H9 (cell line): ENCODE data around the gene MVB12A. TPM values are rescaled to one million over a fixed set of nuclear protein-coding genes. Genes with fewer than 3 reads are reported as not detected.
A peak's percentile ranks its signal among the peaks of the same experiment; 100 is the strongest.

ENCODE experiments used
- DNase-seq: peaks from one replicate; pipeline ENCODE4 v3.0.0-alpha.2; 2017
- H2AFZ ChIP-seq: one replicate; pipeline ENCODE4 v1.6.1; 2013; ENCODE audit warnings: mild to moderate bottlenecking, low read length, control low read depth, moderate library complexity
- H2AK5ac ChIP-seq: 2 replicates; pipeline ENCODE4 v1.6.1; 2013; ENCODE audit warnings: low read length, control low read depth, mixed read lengths; ENCODE audit not compliant: insufficient read length
- H2BK120ac ChIP-seq: one replicate; pipeline ENCODE4 v1.6.1; 2013; ENCODE audit warnings: low read depth, mild to moderate bottlenecking, low read length, control low read depth, inconsistent platforms; ENCODE audit not compliant: poor library complexity, severe bottlenecking
- H2BK12ac ChIP-seq: 2 replicates; pipeline ENCODE4 v1.6.1; 2013; ENCODE audit warnings: low read length, control low read depth, mixed read lengths, low read depth; ENCODE audit not compliant: insufficient read length
- H2BK15ac ChIP-seq: 2 replicates; pipeline ENCODE4 v1.6.1; 2013; ENCODE audit warnings: low read depth, low read length, control low read depth
- H2BK20ac ChIP-seq: one replicate; pipeline ENCODE4 v1.6.1; 2013; ENCODE audit warnings: low read depth, mild to moderate bottlenecking, low read length, control low read depth, inconsistent platforms; ENCODE audit not compliant: poor library complexity, severe bottlenecking
- H2BK5ac ChIP-seq: 2 replicates; pipeline ENCODE4 v1.6.1; 2013; ENCODE audit warnings: low read length, control low read depth, mixed read lengths; ENCODE audit not compliant: insufficient read length
- H3K14ac ChIP-seq: 2 replicates; pipeline ENCODE4 v1.6.1; 2013; ENCODE audit warnings: low read length, control low read depth; ENCODE audit not compliant: insufficient read depth
- H3K18ac ChIP-seq: 2 replicates; pipeline ENCODE4 v1.6.1; 2013; ENCODE audit warnings: low read depth, mild to moderate bottlenecking, mixed read lengths, low read length, control low read depth; ENCODE audit not compliant: insufficient read length
- H3K23ac ChIP-seq: 2 replicates; pipeline ENCODE4 v1.6.1; 2013; ENCODE audit warnings: low read length, control low read depth, mixed read lengths, low read depth; ENCODE audit not compliant: insufficient read length
- H3K23me2 ChIP-seq: 2 replicates; pipeline ENCODE4 v1.6.1; 2013; ENCODE audit warnings: low read depth, mild to moderate bottlenecking, mixed read lengths, low read length, control low read depth; ENCODE audit not compliant: insufficient read length, poor library complexity, severe bottlenecking
- H3K27ac ChIP-seq: 2 replicates; pipeline ENCODE4 v1.5.1; 2013; ENCODE audit warnings: low read length, control low read depth, mixed read lengths, low read depth; ENCODE audit not compliant: insufficient read length
- H3K27me3 ChIP-seq: 2 replicates; pipeline ENCODE4 v1.6.1; 2013; ENCODE audit warnings: low read length, control low read depth, inconsistent platforms; ENCODE audit not compliant: insufficient read depth
- H3K4ac ChIP-seq: 2 replicates; pipeline ENCODE4 v1.6.1; 2013; ENCODE audit warnings: low read depth, mild to moderate bottlenecking, control low read depth, inconsistent platforms, low read length, moderate library complexity
- H3K4me1 ChIP-seq: 2 replicates; pipeline ENCODE4 v1.6.1; 2013; ENCODE audit warnings: low read length, control low read depth, inconsistent platforms; ENCODE audit not compliant: insufficient read depth
- H3K4me2 ChIP-seq: 2 replicates; pipeline ENCODE4 v1.6.1; 2013; ENCODE audit warnings: low read length, control low read depth, mixed read lengths; ENCODE audit not compliant: insufficient read length, insufficient read depth
- H3K56ac ChIP-seq: 2 replicates; pipeline ENCODE4 v1.6.1; 2013; ENCODE audit warnings: low read depth, mild to moderate bottlenecking, mixed read lengths, low read length, control low read depth; ENCODE audit not compliant: insufficient read length
- H3K79me1 ChIP-seq: 2 replicates; pipeline ENCODE4 v1.6.1; 2013; ENCODE audit warnings: low read depth, mild to moderate bottlenecking, moderate library complexity, low read length, control low read depth, inconsistent platforms; ENCODE audit not compliant: insufficient read depth, poor library complexity, severe bottlenecking
- H3K79me2 ChIP-seq: 2 replicates; pipeline ENCODE4 v1.6.1; 2013; ENCODE audit warnings: low read length, control low read depth, inconsistent platforms; ENCODE audit not compliant: insufficient read depth
- H3K9ac ChIP-seq: 2 replicates; pipeline ENCODE4 v1.6.1; 2013; ENCODE audit warnings: low read length, control low read depth, mixed read lengths; ENCODE audit not compliant: insufficient read length; ENCODE audit errors: extremely low read depth
- H3K9me3 ChIP-seq: one replicate; pipeline ENCODE4 v1.6.1; 2013; ENCODE audit warnings: low read depth, low read length, inconsistent platforms; ENCODE audit not compliant: control insufficient read depth
- H3T11ph ChIP-seq: one replicate; pipeline ENCODE4 v1.6.1; 2013; ENCODE audit warnings: mild to moderate bottlenecking, low read length, control low read depth, inconsistent platforms
- H4K20me1 ChIP-seq: one replicate; pipeline ENCODE4 v1.6.1; 2013; ENCODE audit not compliant: control insufficient read depth, insufficient read length, insufficient read depth
- H4K5ac ChIP-seq: 2 replicates; pipeline ENCODE4 v1.6.1; 2013; ENCODE audit warnings: low read depth, mild to moderate bottlenecking, mixed read lengths, low read length, control low read depth; ENCODE audit not compliant: insufficient read length
- H4K8ac ChIP-seq: replicated peaks from 2 replicates; pipeline ENCODE4 v1.6.1; 2013; ENCODE audit warnings: low read length, control low read depth, mixed read lengths, low read depth; ENCODE audit not compliant: insufficient read length
- H4K91ac ChIP-seq: 2 replicates; pipeline ENCODE4 v1.6.1; 2013; ENCODE audit warnings: low read depth, mild to moderate bottlenecking, moderate library complexity, mixed read lengths, low read length, control low read depth; ENCODE audit not compliant: insufficient read length
- H3K27ac Mint-ChIP-seq, 3 experiments: 2 replicates in 2 of 3; 3 replicates in 1 of 3; pipeline ENCODE4 v1.8.0; 2020 to 2021; ENCODE audit warnings: mixed read lengths in 3 of 3, mild to moderate bottlenecking in 1 of 3, moderate library complexity in 1 of 3
- H3K27me3 Mint-ChIP-seq: 2 replicates; pipeline ENCODE4 v1.8.0; 2021; ENCODE audit warnings: low read depth, mild to moderate bottlenecking, moderate library complexity, mixed read lengths
- H3K36me3 Mint-ChIP-seq, 3 experiments: 2 replicates in 2 of 3; 3 replicates in 1 of 3; pipeline ENCODE4 v1.8.0; 2020 to 2021; ENCODE audit warnings: low read depth in 3 of 3, mixed read lengths in 3 of 3; ENCODE audit not compliant: insufficient read depth in 1 of 3
- H3K4me1 Mint-ChIP-seq, 2 experiments: 2 replicates each; pipeline ENCODE4 v1.8.0; 2020; ENCODE audit warnings: mixed read lengths in 2 of 2
- H3K4me3 Mint-ChIP-seq, 2 experiments: 2 replicates in 1 of 2; 3 replicates in 1 of 2; pipeline ENCODE4 v1.8.0; 2020 to 2021; ENCODE audit warnings: mild to moderate bottlenecking in 2 of 2, mixed read lengths in 2 of 2, moderate library complexity in 1 of 2
- H3K9me3 Mint-ChIP-seq, 2 experiments: 2 replicates in 1 of 2; 3 replicates in 1 of 2; pipeline ENCODE4 v1.8.0; 2020; ENCODE audit warnings: mild to moderate bottlenecking in 2 of 2, mixed read lengths in 2 of 2, moderate library complexity in 1 of 2
- CTCF ChIP-seq: fragments of 200-600 bp; sonication (generic); conservative IDR thresholded peaks from 3 replicates; pipeline ENCODE4 v1.8.0; 2021; ENCODE audit warnings: antibody characterized with exemption, mild to moderate bottlenecking
- WGBS: extraction: QIAGEN DNeasy Blood & Tissue Kit; methylation state at CpG from one replicate; pipeline ENCODE4 v1.1.7; 2013; ENCODE audit warnings: missing lambda C conversion rate, low lambda C conversion rate, mixed read lengths; ENCODE audit not compliant: insufficient read length; ENCODE audit errors: extremely low coverage; 5-methylcytosine and 5-hydroxymethylcytosine counted together
- total RNA-seq: library from RNA; stranded (reverse); gene quantifications from 2 replicates; pipeline ENCODE4 v1.2.1, GENCODE V29; 2021

MVB12A gene
- total RNA-seq, 1 experiment from 2014 or later: 50.4 TPM

- no peaks in the 10 kb centered on the region for H3K4me1 ChIP-seq
- no peak overlapping the region for H3K56ac ChIP-seq
- TF ChIP-seq CTCF: no peak
- no peak overlapping the region for H3K9ac ChIP-seq
- H3K14ac ChIP-seq: no peak overlapping the region
- WGBS: no CpG with 5 or more reads among the region's 25 CpGs
- no peak for DNase-seq
- H3K79me2 ChIP-seq: no peaks in the 10 kb centered on the region
- no peak overlapping the region for H2AFZ ChIP-seq
- no peak overlapping the region for H3K27ac ChIP-seq
- no peak overlapping the region for H2BK20ac ChIP-seq
- H4K20me1 ChIP-seq: no peaks in the 10 kb centered on the region
- no peaks in the 10 kb centered on the region; a peak in 2 of 5 replicates for H3K9me3 Mint-ChIP-seq
- no peaks in the 10 kb centered on the region for H3K79me1 ChIP-seq
- H2BK15ac ChIP-seq: no peak overlapping the region; the same call in 1 of the 2 replicates
- H2BK5ac ChIP-seq: no peak overlapping the region
- no peak overlapping the region for H4K5ac ChIP-seq
- H3K18ac ChIP-seq: no peak overlapping the region
- H2BK12ac ChIP-seq: no peak overlapping the region
- peak overlapping the region; percentile 87 to 95 for H3K4me3 Mint-ChIP-seq
- no peak overlapping the region for H3K23ac ChIP-seq
- no peak overlapping the region for H3K4ac ChIP-seq
- H3K36me3 Mint-ChIP-seq: no peaks in the 10 kb centered on the region; a peak in 1 of 7 replicates
- no peak overlapping the region for H4K8ac ChIP-seq
- no peaks in the 10 kb centered on the region for H3K9me3 ChIP-seq
- H3K4me1 Mint-ChIP-seq: peaks cover 19 to 28% of the 10 kb centered on the region in 2 experiments
- peaks cover 17% of the 10 kb centered on the region for H3K23me2 ChIP-seq
- no peak overlapping the region for H3T11ph ChIP-seq
- H3K27me3 Mint-ChIP-seq: peaks cover 45% of the 10 kb centered on the region
- no peak overlapping the region for H3K27ac Mint-ChIP-seq
- no peak overlapping the region for H2BK120ac ChIP-seq
- peak overlapping the region; percentile 75 for H3K4me2 ChIP-seq
- H4K91ac ChIP-seq: no peak overlapping the region
- no peak overlapping the region for H2AK5ac ChIP-seq
- peaks cover 5% of the 10 kb centered on the region; the same call in 1 of the 2 replicates for H3K27me3 ChIP-seq
Measured at GRCh38 chr19:17468302-17469091, 48.6 kb downstream of the MVB12A start.
